ENCODE data around the gene AREL1. TPM values are rescaled to one million over a fixed set of nuclear protein-coding genes. Genes with fewer than 3 reads are reported as not detected.

Gene AREL1
- total and polyA plus RNA-seq, 2 of the 8 experiments (the other 6 are each of a cell fraction or from before 2014, with no cell fraction given), result 31.4 to 49.1 TPM

DNA sequence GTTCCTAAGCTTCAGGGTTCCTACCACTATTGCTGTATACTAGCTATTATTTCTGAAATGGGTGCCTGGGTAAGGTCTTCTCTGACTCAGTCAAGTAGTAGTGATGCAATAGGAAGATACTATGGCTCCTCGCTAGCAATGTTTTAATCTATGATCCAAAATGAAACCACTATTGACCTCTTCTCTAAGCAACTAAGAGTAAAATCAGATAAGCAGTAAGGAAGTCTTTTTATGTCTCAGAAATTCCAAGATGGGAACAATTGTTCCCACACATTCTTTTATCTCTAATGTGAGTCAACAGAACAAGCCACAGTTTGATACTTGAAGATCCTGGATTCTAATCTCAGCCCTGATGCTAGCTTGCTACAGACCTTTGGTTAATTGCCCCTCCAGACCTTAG is 45.1 kb downstream of the AREL1 start (continued):
- TF ChIP-seq, protein P1, sequence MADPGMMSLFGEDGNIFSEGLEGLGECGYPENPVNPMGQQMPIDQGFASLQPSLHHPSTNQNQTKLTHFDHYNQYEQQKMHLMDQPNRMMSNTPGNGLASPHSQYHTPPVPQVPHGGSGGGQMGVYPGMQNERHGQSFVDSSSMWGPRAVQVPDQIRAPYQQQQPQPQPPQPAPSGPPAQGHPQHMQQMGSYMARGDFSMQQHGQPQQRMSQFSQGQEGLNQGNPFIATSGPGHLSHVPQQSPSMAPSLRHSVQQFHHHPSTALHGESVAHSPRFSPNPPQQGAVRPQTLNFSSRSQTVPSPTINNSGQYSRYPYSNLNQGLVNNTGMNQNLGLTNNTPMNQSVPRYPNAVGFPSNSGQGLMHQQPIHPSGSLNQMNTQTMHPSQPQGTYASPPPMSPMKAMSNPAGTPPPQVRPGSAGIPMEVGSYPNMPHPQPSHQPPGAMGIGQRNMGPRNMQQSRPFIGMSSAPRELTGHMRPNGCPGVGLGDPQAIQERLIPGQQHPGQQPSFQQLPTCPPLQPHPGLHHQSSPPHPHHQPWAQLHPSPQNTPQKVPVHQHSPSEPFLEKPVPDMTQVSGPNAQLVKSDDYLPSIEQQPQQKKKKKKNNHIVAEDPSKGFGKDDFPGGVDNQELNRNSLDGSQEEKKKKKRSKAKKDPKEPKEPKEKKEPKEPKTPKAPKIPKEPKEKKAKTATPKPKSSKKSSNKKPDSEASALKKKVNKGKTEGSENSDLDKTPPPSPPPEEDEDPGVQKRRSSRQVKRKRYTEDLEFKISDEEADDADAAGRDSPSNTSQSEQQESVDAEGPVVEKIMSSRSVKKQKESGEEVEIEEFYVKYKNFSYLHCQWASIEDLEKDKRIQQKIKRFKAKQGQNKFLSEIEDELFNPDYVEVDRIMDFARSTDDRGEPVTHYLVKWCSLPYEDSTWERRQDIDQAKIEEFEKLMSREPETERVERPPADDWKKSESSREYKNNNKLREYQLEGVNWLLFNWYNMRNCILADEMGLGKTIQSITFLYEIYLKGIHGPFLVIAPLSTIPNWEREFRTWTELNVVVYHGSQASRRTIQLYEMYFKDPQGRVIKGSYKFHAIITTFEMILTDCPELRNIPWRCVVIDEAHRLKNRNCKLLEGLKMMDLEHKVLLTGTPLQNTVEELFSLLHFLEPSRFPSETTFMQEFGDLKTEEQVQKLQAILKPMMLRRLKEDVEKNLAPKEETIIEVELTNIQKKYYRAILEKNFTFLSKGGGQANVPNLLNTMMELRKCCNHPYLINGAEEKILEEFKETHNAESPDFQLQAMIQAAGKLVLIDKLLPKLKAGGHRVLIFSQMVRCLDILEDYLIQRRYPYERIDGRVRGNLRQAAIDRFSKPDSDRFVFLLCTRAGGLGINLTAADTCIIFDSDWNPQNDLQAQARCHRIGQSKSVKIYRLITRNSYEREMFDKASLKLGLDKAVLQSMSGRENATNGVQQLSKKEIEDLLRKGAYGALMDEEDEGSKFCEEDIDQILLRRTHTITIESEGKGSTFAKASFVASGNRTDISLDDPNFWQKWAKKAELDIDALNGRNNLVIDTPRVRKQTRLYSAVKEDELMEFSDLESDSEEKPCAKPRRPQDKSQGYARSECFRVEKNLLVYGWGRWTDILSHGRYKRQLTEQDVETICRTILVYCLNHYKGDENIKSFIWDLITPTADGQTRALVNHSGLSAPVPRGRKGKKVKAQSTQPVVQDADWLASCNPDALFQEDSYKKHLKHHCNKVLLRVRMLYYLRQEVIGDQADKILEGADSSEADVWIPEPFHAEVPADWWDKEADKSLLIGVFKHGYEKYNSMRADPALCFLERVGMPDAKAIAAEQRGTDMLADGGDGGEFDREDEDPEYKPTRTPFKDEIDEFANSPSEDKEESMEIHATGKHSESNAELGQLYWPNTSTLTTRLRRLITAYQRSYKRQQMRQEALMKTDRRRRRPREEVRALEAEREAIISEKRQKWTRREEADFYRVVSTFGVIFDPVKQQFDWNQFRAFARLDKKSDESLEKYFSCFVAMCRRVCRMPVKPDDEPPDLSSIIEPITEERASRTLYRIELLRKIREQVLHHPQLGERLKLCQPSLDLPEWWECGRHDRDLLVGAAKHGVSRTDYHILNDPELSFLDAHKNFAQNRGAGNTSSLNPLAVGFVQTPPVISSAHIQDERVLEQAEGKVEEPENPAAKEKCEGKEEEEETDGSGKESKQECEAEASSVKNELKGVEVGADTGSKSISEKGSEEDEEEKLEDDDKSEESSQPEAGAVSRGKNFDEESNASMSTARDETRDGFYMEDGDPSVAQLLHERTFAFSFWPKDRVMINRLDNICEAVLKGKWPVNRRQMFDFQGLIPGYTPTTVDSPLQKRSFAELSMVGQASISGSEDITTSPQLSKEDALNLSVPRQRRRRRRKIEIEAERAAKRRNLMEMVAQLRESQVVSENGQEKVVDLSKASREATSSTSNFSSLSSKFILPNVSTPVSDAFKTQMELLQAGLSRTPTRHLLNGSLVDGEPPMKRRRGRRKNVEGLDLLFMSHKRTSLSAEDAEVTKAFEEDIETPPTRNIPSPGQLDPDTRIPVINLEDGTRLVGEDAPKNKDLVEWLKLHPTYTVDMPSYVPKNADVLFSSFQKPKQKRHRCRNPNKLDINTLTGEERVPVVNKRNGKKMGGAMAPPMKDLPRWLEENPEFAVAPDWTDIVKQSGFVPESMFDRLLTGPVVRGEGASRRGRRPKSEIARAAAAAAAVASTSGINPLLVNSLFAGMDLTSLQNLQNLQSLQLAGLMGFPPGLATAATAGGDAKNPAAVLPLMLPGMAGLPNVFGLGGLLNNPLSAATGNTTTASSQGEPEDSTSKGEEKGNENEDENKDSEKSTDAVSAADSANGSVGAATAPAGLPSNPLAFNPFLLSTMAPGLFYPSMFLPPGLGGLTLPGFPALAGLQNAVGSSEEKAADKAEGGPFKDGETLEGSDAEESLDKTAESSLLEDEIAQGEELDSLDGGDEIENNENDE (IDR thresholded peaks at IDR 0.05; ENCODE audit: insufficient replicate concordance, low read length), result no peak
- TF ChIP-seq RAD21 (IDR thresholded peaks at IDR 0.05 in 1 of 2, conservative IDR thresholded peaks at IDR 0.05 in 1 of 2; ENCODE audit: low read depth in 2 of 2, low read length in 2 of 2), result no peak
- TF ChIP-seq ASH2L (IDR thresholded peaks at IDR 0.05; ENCODE audit: low read length), result no peak
